HG03025 (cell line): ENCODE data around the gene STH.

Source experiments
- ATAC-seq: cut with Tn5 transposase; IDR thresholded peaks from one replicate; pipeline ENCODE4 v1.9.1; 2021; ENCODE audit warnings: mild to moderate bottlenecking, moderate library complexity; ENCODE audit not compliant: unreplicated experiment, low FRiP score

Gene STH

DNA sequence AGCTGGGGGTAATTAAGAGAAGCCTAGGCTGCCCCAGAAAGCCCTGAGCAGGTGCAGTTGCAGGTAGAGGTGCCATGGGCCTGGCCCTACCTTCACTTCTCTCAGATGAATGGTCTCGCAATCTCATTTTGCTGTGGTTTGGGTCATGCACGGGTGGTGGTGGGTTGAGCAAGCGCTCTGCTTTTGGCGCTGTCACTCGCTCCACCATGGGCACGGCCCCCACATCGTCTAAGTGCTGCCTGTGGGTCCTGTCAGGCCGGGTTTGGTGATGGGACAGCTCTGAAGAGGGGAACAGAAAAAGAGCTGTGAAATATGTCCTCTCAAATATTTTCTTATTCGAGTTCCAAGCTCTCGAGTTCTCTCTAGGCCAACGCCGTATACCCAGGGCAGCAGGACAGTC, 39.9 kb downstream of the STH start:
- no peak for ATAC-seq

- ATAC-seq, result no peak
Measured at GRCh38 chr17:46039592-46040186, 40.6 kb downstream of the STH start.

- no peak for ATAC-seq
Measured at GRCh38 chr17:46042246-46042645, 43.2 kb downstream of the STH start.

DNA sequence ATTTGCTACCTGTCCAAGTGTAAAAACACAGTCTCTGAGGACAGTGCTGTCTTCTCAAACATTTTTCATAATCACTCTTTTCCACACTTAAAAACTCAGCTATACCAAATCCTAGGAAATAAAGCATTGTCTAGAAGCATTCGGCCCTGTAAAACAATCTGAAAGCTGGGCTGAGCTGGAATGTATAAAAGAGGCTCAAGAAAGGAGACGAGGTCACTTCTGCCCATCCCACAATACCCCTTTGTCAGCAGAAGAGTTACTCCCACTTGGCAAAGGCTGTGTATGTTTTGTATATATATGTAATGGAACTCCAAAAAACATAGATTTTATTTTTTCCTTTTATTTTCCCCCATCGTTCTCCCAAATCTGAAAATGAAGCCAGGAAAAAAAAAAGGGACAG, 43.9 kb downstream of the STH start:
- ATAC-seq, result no peak

GRCh38 chr17:46043606-46044005, 44.6 kb downstream of the STH start:
- no peak for ATAC-seq

DNA sequence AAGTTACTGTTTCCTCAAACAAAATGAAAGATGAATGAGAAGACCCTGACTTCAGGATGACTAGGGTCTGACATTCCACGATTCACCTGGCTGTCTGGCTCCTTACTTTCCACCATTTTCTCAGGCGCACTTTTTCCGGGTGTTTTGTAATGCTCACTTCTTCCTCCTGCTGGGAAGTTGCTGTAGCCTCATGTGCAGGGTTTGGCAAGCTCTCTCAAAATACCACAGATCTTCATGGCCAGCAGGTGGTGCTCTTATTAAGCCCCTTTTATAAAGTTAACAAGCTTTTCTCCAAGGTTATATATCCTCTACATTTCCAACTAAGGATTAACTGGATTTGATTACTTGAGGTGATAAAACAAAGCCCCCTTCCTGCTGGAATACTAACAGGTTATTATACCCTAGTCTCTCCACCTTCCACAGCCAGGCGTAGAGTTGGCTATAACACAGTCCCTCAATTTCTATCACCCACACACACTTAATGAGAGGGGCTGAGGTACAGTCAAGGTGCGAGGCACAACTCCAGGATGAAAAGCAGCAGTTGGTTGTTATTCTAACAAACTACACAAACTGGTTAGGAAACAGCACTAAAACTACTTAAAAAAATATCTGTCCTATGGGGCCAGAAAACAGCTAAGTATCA, 45.4 kb downstream of the STH start:
- no peak for ATAC-seq

DNA sequence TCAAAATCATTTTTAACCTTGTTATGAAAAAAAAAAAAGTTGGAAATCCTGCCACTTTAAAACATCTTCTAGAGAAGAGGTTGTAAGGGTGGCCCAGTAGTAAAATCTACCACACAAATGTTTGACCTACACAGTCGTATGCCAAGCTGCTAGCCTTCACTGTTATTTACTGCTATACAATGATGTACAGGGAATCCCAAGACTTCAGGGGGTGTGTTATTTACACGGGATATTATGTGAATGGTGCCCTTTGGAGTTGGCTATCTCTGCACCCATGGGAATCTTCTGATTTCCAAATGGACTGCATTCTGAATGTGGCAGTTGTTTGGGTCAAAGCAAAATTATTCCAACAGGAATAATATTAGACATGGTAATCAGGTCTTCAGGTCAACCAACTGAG, 45.9 kb downstream of the STH start:
- ATAC-seq, result no peak

DNA sequence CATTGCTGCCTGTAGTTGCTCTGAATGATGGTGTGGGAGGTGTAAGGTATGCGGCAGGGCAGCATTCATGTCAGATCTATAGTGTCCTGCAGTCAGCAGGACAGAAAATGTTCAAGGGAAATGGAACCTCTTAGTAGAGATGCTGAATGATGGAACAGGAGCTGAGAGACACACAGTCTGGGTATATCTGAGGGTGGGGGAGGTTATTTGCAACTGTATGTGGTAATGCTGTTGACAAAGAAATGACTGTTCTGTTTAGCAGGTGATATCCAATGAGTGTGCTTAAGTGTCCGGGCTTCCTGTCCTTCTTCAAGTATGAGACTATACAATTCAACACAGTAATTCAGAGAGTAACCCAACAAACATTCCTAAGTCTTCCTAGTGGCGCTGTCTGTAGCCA, 46.6 kb downstream of the STH start:
- no peak for ATAC-seq

DNA sequence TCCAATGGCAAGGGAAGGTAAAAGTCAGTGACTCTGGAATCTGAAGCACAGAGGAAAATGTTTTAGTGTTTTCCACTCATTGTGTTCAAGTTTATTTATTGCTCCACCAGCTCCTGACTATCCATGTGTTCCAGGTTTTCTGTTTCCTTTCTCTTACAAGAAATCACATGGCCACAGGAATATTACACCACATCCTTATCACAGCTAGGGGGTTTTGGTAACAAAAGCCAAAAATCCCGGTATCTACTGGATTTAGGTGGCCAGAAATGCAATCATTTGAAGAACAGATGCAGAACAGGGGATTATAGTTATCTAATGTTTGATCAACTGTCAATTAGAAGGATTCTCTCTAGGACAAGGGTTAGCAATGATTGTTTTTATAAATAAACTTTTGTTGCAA, 47.9 kb downstream of the STH start:
- ATAC-seq, result no peak

- ATAC-seq, result no peak
Measured at GRCh38 chr17:46047398-46047797, 48.3 kb downstream of the STH start.

DNA sequence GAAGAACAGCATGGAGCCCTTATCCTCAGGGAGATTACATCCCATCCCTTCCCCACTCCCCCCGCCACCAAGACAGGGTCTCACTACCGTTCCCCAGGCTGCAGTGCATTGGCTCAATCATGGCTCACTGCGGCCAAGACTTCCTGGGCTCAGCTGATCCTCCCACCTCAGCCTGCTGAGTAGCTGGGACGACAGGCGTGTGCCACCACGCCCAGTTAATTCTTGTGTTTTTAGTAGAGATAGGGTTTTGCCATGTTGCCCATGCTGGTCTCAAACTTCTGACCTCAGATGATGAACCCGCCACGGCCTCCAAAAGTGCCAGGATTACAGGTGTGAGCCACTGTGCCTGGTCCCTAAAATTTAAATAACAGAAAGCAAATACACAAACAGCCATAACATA, 48.8 kb downstream of the STH start:
- no peak for ATAC-seq
